GM21737 (cell line): Measurements from ENCODE around the gene RNF113B.

Experiments
- ATAC-seq: cut with Tn5 transposase; IDR thresholded peaks from one replicate; pipeline ENCODE4 v1.9.1; 2021; ENCODE audit warnings: mild to moderate bottlenecking, moderate library complexity; ENCODE audit not compliant: unreplicated experiment

The RNF113B gene

GRCh38 chr13:98175823-98176222 is 1.2 kb downstream of the RNF113B start:
- no peak for ATAC-seq

- ATAC-seq = no peak
Measured at GRCh38 chr13:98175043-98175442, 2.0 kb downstream of the RNF113B start.

GRCh38 chr13:98174307-98174706 is 2.8 kb downstream of the RNF113B start:
- no peak for ATAC-seq

- ATAC-seq = no peak
Measured at GRCh38 chr13:98173431-98174152, 3.5 kb downstream of the RNF113B start.

- no peak for ATAC-seq
Measured at GRCh38 chr13:98172590-98173422, 4.3 kb downstream of the RNF113B start.

- no peak for ATAC-seq
Measured at GRCh38 chr13:98171900-98172589, 5.0 kb downstream of the RNF113B start.

- no peak for ATAC-seq
Measured at GRCh38 chr13:98169331-98169730, 7.7 kb downstream of the RNF113B start.

GRCh38 chr13:98162935-98163334 is 14.1 kb downstream of the RNF113B start:
- no peak for ATAC-seq

- ATAC-seq = no peak
Measured at GRCh38 chr13:98158172-98158899, 18.7 kb downstream of the RNF113B start.

GRCh38 chr13:98157609-98158008 is 19.5 kb downstream of the RNF113B start:
- ATAC-seq = no peak

- no peak for ATAC-seq
Measured at GRCh38 chr13:98157188-98157587, 19.9 kb downstream of the RNF113B start.

GRCh38 chr13:98156259-98156658 is 20.8 kb downstream of the RNF113B start:
- ATAC-seq = no peak

- ATAC-seq = no peak
Measured at GRCh38 chr13:98155475-98156109, 21.5 kb downstream of the RNF113B start.

- no peak for ATAC-seq
Measured at GRCh38 chr13:98150832-98151479, 26.1 kb downstream of the RNF113B start.

GRCh38 chr13:98147521-98147920 is 29.5 kb downstream of the RNF113B start:
- no peak for ATAC-seq

- no peak for ATAC-seq
Measured at GRCh38 chr13:98144801-98145350, 32.2 kb downstream of the RNF113B start.

- ATAC-seq = no peak
Measured at GRCh38 chr13:98144027-98144741, 32.9 kb downstream of the RNF113B start.

GRCh38 chr13:98143601-98144026 is 33.5 kb downstream of the RNF113B start:
- ATAC-seq = no peak

- peak; percentile 25 for ATAC-seq
Measured at GRCh38 chr13:98143157-98143553, 33.9 kb downstream of the RNF113B start.
